HCT116 (cell line): Measurements from ENCODE around the gene BTBD6. TPM values are rescaled to one million over a fixed set of nuclear protein-coding genes. Genes with fewer than 3 reads are reported as not detected.

ENCODE experiments used
- ATAC-seq: fragments of 200-7000 bp; cut with Tn5 transposase; 2 replicates; pipeline ENCODE4 v1.9.1; 2020; ENCODE audit warnings: mild to moderate bottlenecking, moderate library complexity
- BruUV-seq: library from RNA; stranded (reverse); fragments of 400-500 nt; replicated peaks from 2 replicates; lab custom pipeline; 2021; lab: Mats Ljungman, UMichigan
- CTCF ChIA-PET: fragments of 300-600 bp; sonication (Branson Sonifier 250); formaldehyde crosslinking; loops from one replicate; lab custom pipeline; 2021; ENCODE audit warnings: antibody characterized with exemption; lab: Charles Lee
- POLR2A ChIA-PET: fragments of 300-600, 350-600 bp; sonication (Branson Sonifier 250); formaldehyde crosslinking; loops from one replicate; lab custom pipeline; 2021; ENCODE audit warnings: antibody characterized with exemption; lab: Charles Lee
- RAD21 ChIA-PET, 2 experiments: fragments of 300-600 bp; sonication (Branson Sonifier 250); formaldehyde crosslinking; loops; one replicate each; lab custom pipeline; 2023; ENCODE audit warnings: low total read pairs in 2 of 2; ENCODE audit not compliant: uncharacterized antibody in 2 of 2, unreplicated experiment in 2 of 2, low non-redundant PET in 1 of 2; lab: Charles Lee
- DNase-seq: peaks from one replicate; pipeline ENCODE4 v3.0.0-alpha.2; 2010; ENCODE audit warnings: low read depth, low spot score
- H2AFZ ChIP-seq: fragments of 200-600 bp; shearing (Covaris generic), sonication (generic); 2 replicates; pipeline ENCODE4 v1.6.1; 2017; ENCODE audit warnings: low read depth, mixed run types, mixed read lengths, antibody characterized with exemption, low read length; ENCODE audit not compliant: poor library complexity, severe bottlenecking
- H3K27ac ChIP-seq: 2 replicates; pipeline ENCODE4 v1.5.1; 2012; ENCODE audit warnings: low read depth, low read length
- H3K27me3 ChIP-seq: fragments of 200-600 bp; sonication (generic); 2 replicates; pipeline ENCODE4 v1.6.1; 2016; ENCODE audit warnings: mixed run types, low read length, mixed read lengths; ENCODE audit not compliant: insufficient read depth
- H3K36me3 ChIP-seq, 2 experiments: fragments of 200-500 bp in 1 of 2; fragments of 200-600 bp in 1 of 2; sonication (Bioruptor generic) in 1 of 2; sonication (generic) in 1 of 2; 2 replicates each; pipeline versions ENCODE4 v1.5.1 to v1.6.1; 2014 to 2016; ENCODE audit warnings: low read length in 2 of 2, inconsistent platforms in 1 of 2, mixed read lengths in 1 of 2, mixed run types in 1 of 2; ENCODE audit not compliant: insufficient read depth in 2 of 2, control insufficient read depth in 1 of 2
- H3K4me1 ChIP-seq, 2 experiments: fragments of 200-600 bp in 1 of 2; sonication (generic) in 1 of 2; 2 replicates each; pipeline versions ENCODE4 v1.5.1 to v1.6.1; 2012 to 2017; ENCODE audit warnings: low read length in 2 of 2, inconsistent platforms in 1 of 2, mild to moderate bottlenecking in 1 of 2, mixed read lengths in 1 of 2, mixed run types in 1 of 2, moderate library complexity in 1 of 2; ENCODE audit not compliant: insufficient read depth in 2 of 2, control insufficient read depth in 1 of 2
- H3K4me2 ChIP-seq: fragments of 200-600 bp; sonication (generic); 2 replicates; pipeline ENCODE4 v1.6.1; 2017; ENCODE audit warnings: mixed run types, low read length, mixed read lengths
- H3K4me3 ChIP-seq, 2 experiments: fragments of 200-600 bp in 1 of 2; sonication (generic) in 1 of 2; replicated peaks in 1 of 2; 2 replicates each; pipeline ENCODE4 v1.5.1; 2011 to 2016; ENCODE audit warnings: low read length in 2 of 2, control low read depth in 1 of 2, low read depth in 1 of 2, mild to moderate bottlenecking in 1 of 2, mixed read lengths in 1 of 2, mixed run types in 1 of 2
- H3K79me2 ChIP-seq: fragments of 200-600 bp; sonication (generic); 2 replicates; pipeline ENCODE4 v1.6.1; 2017; ENCODE audit warnings: mild to moderate bottlenecking, mixed run types, low read length, moderate library complexity, mixed read lengths; ENCODE audit not compliant: insufficient read depth
- H3K9ac ChIP-seq: fragments of 200-600 bp; sonication (generic); 2 replicates; pipeline ENCODE4 v1.6.1; 2016; ENCODE audit warnings: low read length, mixed read lengths
- H3K9me2 ChIP-seq: fragments of 200-600 bp; sonication (generic), shearing (Covaris generic); 2 replicates; pipeline ENCODE4 v1.6.1; 2017; ENCODE audit warnings: mixed run types, mild to moderate bottlenecking, moderate library complexity; ENCODE audit not compliant: insufficient read depth
- H3K9me3 ChIP-seq, 2 experiments: fragments of 200-500 bp in 1 of 2; fragments of 200-600 bp in 1 of 2; sonication (Bioruptor generic) in 1 of 2; sonication (generic) in 1 of 2; 2 replicates each; pipeline ENCODE4 v1.6.1; 2014 to 2017; ENCODE audit warnings: low read length in 2 of 2, mixed read lengths in 2 of 2, inconsistent platforms in 1 of 2, low read depth in 1 of 2, mild to moderate bottlenecking in 1 of 2, mixed run types in 1 of 2, moderate library complexity in 1 of 2; ENCODE audit not compliant: control insufficient read depth in 1 of 2, insufficient read depth in 1 of 2
- H4K20me1 ChIP-seq: fragments of 200-600 bp; sonication (generic), shearing (Covaris generic); 2 replicates; pipeline ENCODE4 v1.6.1; 2017; ENCODE audit warnings: mixed run types, mild to moderate bottlenecking, moderate library complexity; ENCODE audit not compliant: insufficient read depth
- ATF3 ChIP-seq: IDR thresholded peaks from 2 replicates; pipeline ENCODE4 v1.6.1; 2012
- EZH2 ChIP-seq: fragments of 200-600 bp; sonication (generic); IDR thresholded peaks from 2 replicates; pipeline ENCODE4 v1.6.1; 2017; ENCODE audit warnings: antibody characterized with exemption, mixed run types
- JUND ChIP-seq: IDR thresholded peaks from 2 replicates; pipeline ENCODE4 v1.6.1; 2012
- MAX ChIP-seq: IDR thresholded peaks from 2 replicates; pipeline ENCODE4 v1.6.1; 2012
- RAD21 ChIP-seq: IDR thresholded peaks from 2 replicates; pipeline ENCODE4 v1.6.1; 2012; ENCODE audit warnings: low read depth, mild to moderate bottlenecking
- REST ChIP-seq: IDR thresholded peaks from 2 replicates; pipeline ENCODE4 v1.6.1; 2012; ENCODE audit warnings: low read depth
- TCF7L2 ChIP-seq: IDR thresholded peaks from 2 replicates; pipeline ENCODE4 v1.7.0; 2011; ENCODE audit warnings: borderline replicate concordance, inconsistent platforms; ENCODE audit not compliant: insufficient read depth, insufficient read length; ENCODE audit errors: extremely low read depth
- ZBTB33 ChIP-seq: IDR thresholded peaks from 2 replicates; pipeline ENCODE4 v1.6.1; 2011; ENCODE audit warnings: mild to moderate bottlenecking, low read length, moderate library complexity; ENCODE audit not compliant: insufficient replicate concordance; ENCODE audit errors: extremely low read depth
- ZNF274 ChIP-seq: fragments of 200-500 bp; sonication (Bioruptor generic); IDR thresholded peaks from 2 replicates; pipeline ENCODE4 v1.6.1; 2014; ENCODE audit warnings: mild to moderate bottlenecking, low read depth, low read length, inconsistent platforms
- intact Hi-C: fragments of 100-400 bp; cut with micrococcal nuclease; formaldehyde crosslinking; loops from 2 replicates; pipeline ENCODE4 v1.10.0; 2022
- total RNA-seq: library from RNA; stranded (reverse); gene quantifications from one replicate; pipeline ENCODE4 v1.2.1, GENCODE V29; 2021; ENCODE audit not compliant: unreplicated experiment

BTBD6 gene
- total RNA-seq, 1 experiment from 2014 or later = 35.9 TPM

- TF ChIP-seq REST (no peak), EZH2 (no peak), RAD21 (no peak), MAX (no peak), ATF3 (no peak), ZBTB33 (no peak)
Observed at GRCh38 chr14:105207996-105208737, 40.2 kb upstream of the BTBD6 start (continued).

- Histone ChIP-seq H3K27ac (no peak overlapping the region), H3K4me1 (peaks cover 3 to 4% of the 10 kb centered on the region in 2 experiments; a peak in 2 of 4 replicates), H4K20me1 (no peaks in the 10 kb centered on the region), H3K9me2 (no peaks in the 10 kb centered on the region), H3K27me3 (no peaks in the 10 kb centered on the region), H3K9ac (no peak overlapping the region), H2AFZ (no peak overlapping the region), H3K4me3 (no peak overlapping the region)
- intact Hi-C loops = no loop called here
- no TSS peak for BruUV-seq
- ChIA-PET RAD21 (no interaction called here), CTCF (interaction anchor here (0.6 kb wide), 1 partner anchor 88 kb away, joined by 3 read pairs; no protein-coding TSS in a partner anchor)
- no peak for TF ChIP-seq JUND
- no peak for TF ChIP-seq ZNF274
- TF ChIP-seq TCF7L2 = no peak
- TF ChIP-seq, all 23 proteins: peak for 0
- DNase-seq (no peak), ATAC-seq (no peak)
- Histone ChIP-seq H3K36me3 (no peaks in the 10 kb centered on the region), H3K79me2 (no peaks in the 10 kb centered on the region), H3K9me3 (no peaks in the 10 kb centered on the region), H3K4me2 (no peak overlapping the region)
- POLR2A ChIA-PET = no interaction called here
Observed at GRCh38 chr14:105208738-105209075, 39.6 kb upstream of the BTBD6 start.
